ENCODE results near the gene RBKS. TPM values are rescaled to one million over a fixed set of nuclear protein-coding genes. Genes with fewer than 3 reads are reported as not detected.

RBKS gene
- total RNA-seq, 1 donor from 2014 or later: 1.8 TPM

GRCh38 chr2:27734305-27734704 is 155.9 kb downstream of the RBKS start:
- no peaks in the 10 kb centered on the region for H3K27me3 ChIP-seq (ENCODE audit: control insufficient read depth, insufficient read depth, low read length)
- no peak overlapping the region for H3K4me3 ChIP-seq (ENCODE audit: low read depth, low read length)
- no peak for DNase-seq (ENCODE audit: low read depth)
- TF ChIP-seq CTCF (IDR thresholded peaks at IDR 0.05; ENCODE audit: insufficient read depth, low read length, poor library complexity, severe bottlenecking): no peak
- no peaks in the 10 kb centered on the region for H3K36me3 ChIP-seq (ENCODE audit: control insufficient read depth, insufficient read depth, low read length)

Other genes starting within 250 kb of the RBKS start
- 25.6 and 36.3 TPM in 2 replicates for gene SUPT7L, start 226.8 kb downstream of the RBKS start, total RNA-seq
- gene SLC4A1AP, start 226.5 kb downstream of the RBKS start, total RNA-seq: 25.0 and 26.4 TPM in 2 replicates
- gene MRPL33, start 118.7 kb downstream of the RBKS start, total RNA-seq: 121 and 139 TPM in 2 replicates
- gene BABAM2, start 342 bp upstream of the RBKS start, total RNA-seq: 35.3 and 46.3 TPM in 2 replicates